NCI-H510A (cell line): ENCODE measurements around the gene ATP8A2.
"Not testable (repeated sequence)": the region's sequence is repeated elsewhere in the genome, so short reads cannot be mapped to it uniquely, and the experiment has no call there.

Experiments used
- DNase-seq: peaks from one replicate; lab custom pipeline; 2025; lab: John Stamatoyannopoulos, UW

The ATP8A2 gene

GRCh38 chr13:25463496-25463895 is 91.7 kb downstream of the ATP8A2 start:
- no peak for DNase-seq

GRCh38 chr13:25466880-25467279 is 95.1 kb downstream of the ATP8A2 start:
- no peak for DNase-seq

- DNase-seq, result peak; percentile 48
These were observed 96.8 kb downstream of the ATP8A2 start for GRCh38 chr13:25468325-25469168.

GRCh38 chr13:25469169-25469525 is 97.4 kb downstream of the ATP8A2 start:
- no peak for DNase-seq

- no peak for DNase-seq
These were observed 102.1 kb downstream of the ATP8A2 start for GRCh38 chr13:25473864-25474263.

- no peak for DNase-seq
These were observed 106.4 kb downstream of the ATP8A2 start for GRCh38 chr13:25478186-25478585.

- no peak for DNase-seq
These were observed 117.5 kb downstream of the ATP8A2 start for GRCh38 chr13:25489238-25489637.

- DNase-seq, result no peak
These were observed 118.5 kb downstream of the ATP8A2 start for GRCh38 chr13:25490236-25490635.

GRCh38 chr13:25493931-25494640 is 122.3 kb downstream of the ATP8A2 start:
- DNase-seq, result no peak

GRCh38 chr13:25494698-25495411 is 123.1 kb downstream of the ATP8A2 start:
- peak; percentile 25 for DNase-seq

- no peak for DNase-seq
These were observed 129.5 kb downstream of the ATP8A2 start for GRCh38 chr13:25501231-25501630.

- no peak for DNase-seq
These were observed 130.3 kb downstream of the ATP8A2 start for GRCh38 chr13:25502031-25502430.

- no peak for DNase-seq
These were observed 130.8 kb downstream of the ATP8A2 start for GRCh38 chr13:25502551-25502950.

GRCh38 chr13:25503856-25504255 is 132.1 kb downstream of the ATP8A2 start:
- DNase-seq, result no peak

GRCh38 chr13:25507841-25508240 is 136.1 kb downstream of the ATP8A2 start:
- DNase-seq, result no peak

GRCh38 chr13:25513060-25513459 is 141.3 kb downstream of the ATP8A2 start:
- not testable (repeated sequence) for DNase-seq

GRCh38 chr13:25518441-25518840 is 146.7 kb downstream of the ATP8A2 start:
- DNase-seq, result no peak

- DNase-seq, result no peak
These were observed 154.1 kb downstream of the ATP8A2 start for GRCh38 chr13:25525884-25526283.

- no peak for DNase-seq
These were observed 156.5 kb downstream of the ATP8A2 start for GRCh38 chr13:25528266-25528665.

- no peak for DNase-seq
These were observed 157.7 kb downstream of the ATP8A2 start for GRCh38 chr13:25529425-25529824.

- DNase-seq, result no peak
These were observed 166.5 kb downstream of the ATP8A2 start for GRCh38 chr13:25538276-25538675.

GRCh38 chr13:25541434-25542123 is 169.8 kb downstream of the ATP8A2 start:
- DNase-seq, result no peak
